Measurements from ENCODE around the gene SDK2. TPM values are rescaled to one million over a fixed set of nuclear protein-coding genes. Genes with fewer than 3 reads are reported as not detected.

The SDK2 gene
- total and polyA plus RNA-seq, 9 of the 15 experiments (the other 6 are each of a cell fraction or from before 2014, with no cell fraction given) = 0.04 TPM; not detected in 8

GRCh38 chr17:73364155-73364522 is 280.1 kb downstream of the SDK2 start (continued):
- TF ChIP-seq, protein P1, sequence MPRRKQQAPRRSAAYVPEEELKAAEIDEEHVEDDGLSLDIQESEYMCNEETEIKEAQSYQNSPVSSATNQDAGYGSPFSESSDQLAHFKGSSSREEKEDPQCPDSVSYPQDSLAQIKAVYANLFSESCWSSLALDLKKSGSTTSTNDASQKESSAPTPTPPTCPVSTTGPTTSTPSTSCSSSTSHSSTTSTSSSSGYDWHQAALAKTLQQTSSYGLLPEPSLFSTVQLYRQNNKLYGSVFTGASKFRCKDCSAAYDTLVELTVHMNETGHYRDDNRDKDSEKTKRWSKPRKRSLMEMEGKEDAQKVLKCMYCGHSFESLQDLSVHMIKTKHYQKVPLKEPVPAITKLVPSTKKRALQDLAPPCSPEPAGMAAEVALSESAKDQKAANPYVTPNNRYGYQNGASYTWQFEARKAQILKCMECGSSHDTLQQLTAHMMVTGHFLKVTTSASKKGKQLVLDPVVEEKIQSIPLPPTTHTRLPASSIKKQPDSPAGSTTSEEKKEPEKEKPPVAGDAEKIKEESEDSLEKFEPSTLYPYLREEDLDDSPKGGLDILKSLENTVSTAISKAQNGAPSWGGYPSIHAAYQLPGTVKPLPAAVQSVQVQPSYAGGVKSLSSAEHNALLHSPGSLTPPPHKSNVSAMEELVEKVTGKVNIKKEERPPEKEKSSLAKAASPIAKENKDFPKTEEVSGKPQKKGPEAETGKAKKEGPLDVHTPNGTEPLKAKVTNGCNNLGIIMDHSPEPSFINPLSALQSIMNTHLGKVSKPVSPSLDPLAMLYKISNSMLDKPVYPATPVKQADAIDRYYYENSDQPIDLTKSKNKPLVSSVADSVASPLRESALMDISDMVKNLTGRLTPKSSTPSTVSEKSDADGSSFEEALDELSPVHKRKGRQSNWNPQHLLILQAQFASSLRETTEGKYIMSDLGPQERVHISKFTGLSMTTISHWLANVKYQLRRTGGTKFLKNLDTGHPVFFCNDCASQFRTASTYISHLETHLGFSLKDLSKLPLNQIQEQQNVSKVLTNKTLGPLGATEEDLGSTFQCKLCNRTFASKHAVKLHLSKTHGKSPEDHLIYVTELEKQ (CRISPR knock-in tag; IDR thresholded peaks at IDR 0.05) = no peak

DNA sequence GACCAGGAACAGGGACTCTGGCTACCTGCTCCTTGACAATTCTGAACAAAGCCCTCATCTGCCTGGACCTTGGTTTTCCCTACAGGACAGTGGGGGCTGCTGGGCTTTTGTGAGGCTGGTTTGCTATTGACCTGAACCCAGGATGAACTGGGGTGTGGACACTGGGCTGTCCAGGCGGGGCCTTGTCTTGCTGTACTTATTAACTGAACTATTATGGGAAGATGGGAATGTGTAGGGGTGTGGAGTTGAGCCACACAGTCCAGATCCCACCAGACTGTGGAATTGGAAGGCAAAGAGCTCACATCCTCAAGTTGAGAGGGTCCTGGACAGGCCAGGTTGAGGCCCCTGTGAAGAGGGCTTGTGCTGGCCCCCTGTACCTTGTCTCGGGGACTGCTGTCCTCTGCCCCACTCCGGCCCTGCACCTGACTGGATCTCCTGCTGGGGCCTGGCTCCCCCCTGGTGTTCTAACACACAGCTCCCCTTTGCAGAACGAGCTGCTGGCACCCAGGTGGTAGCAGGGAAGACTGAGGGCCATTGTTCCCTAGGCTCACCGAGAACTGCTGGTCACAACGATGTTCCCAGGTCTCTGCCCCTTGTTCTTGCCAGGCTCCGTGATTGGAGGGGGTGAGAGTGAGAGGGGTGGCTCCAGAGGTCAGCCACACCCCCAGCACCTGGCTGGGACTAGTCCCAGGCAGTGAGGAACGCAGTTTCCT is 280.6 kb downstream of the SDK2 start:
- Histone ChIP-seq H3K27me3 (ENCODE audit: control insufficient read depth in 2 of 2, insufficient read depth in 2 of 2, low read length in 2 of 2) (peaks cover 44 to 73% of the 10 kb centered on the region in 2 experiments; a peak in 4 of 5 replicates), H3K4me3 (no peak overlapping the region), H3K27ac (ENCODE audit: extremely low read depth, low read depth, low read length) (no peak overlapping the region), H4K20me1 (replicated peaks; ENCODE audit: control insufficient read depth, insufficient read depth, low read length) (no peaks in the 10 kb centered on the region), H3K79me2 (ENCODE audit: control insufficient read depth, insufficient read depth, low read length) (no peaks in the 10 kb centered on the region), H3K4me2 (ENCODE audit: insufficient read depth, low read length) (no peak overlapping the region), H3K9ac (ENCODE audit: insufficient read depth in 1 of 2, low read depth in 2 of 2, low read length in 2 of 2) (no peak overlapping the region), H3K9me1 (ENCODE audit: control insufficient read depth, insufficient read depth, low read length) (no peaks in the 10 kb centered on the region), H3K9me3 (replicated peaks; ENCODE audit: control insufficient read depth, insufficient read depth, low read depth, low read length) (no peaks in the 10 kb centered on the region), H3K36me3 (ENCODE audit: control insufficient read depth, insufficient read depth, low read length) (no peaks in the 10 kb centered on the region), H2AFZ (ENCODE audit: low read depth, low read length) (no peak overlapping the region), H3K4me1 (replicated peaks in 1 of 2; ENCODE audit: control insufficient read depth in 2 of 2, insufficient read depth in 2 of 2, low read length in 2 of 2) (peaks cover 0 to 14% of the 10 kb centered on the region in 2 experiments; a peak in 2 of 5 replicates)
- POLR2A ChIA-PET = interaction anchor here (0.6 to 1.0 kb wide), 2 partner anchors 148 to 161 kb away, joined by 3 to 4 read pairs; no protein-coding TSS in a partner anchor
- no TSS peak for BruUV-seq (replicated peaks)
- CTCF ChIA-PET (ENCODE audit: low intra/inter-chr PET ratio) = interaction anchor here (0.8 kb wide), 1 partner anchor 169 kb away, joined by 4 read pairs; no protein-coding TSS in a partner anchor
- ATAC-seq (no peak), DNase-seq (ENCODE audit: extremely low read depth in 1 of 4, low spot score in 3 of 4) (no peak), FAIRE-seq (no peak)
- intact Hi-C loops (cut with micrococcal nuclease) = loop anchor here (10.0 kb wide), 1 partner anchor 799 kb away; no protein-coding TSS in a partner anchor
- in situ Hi-C loops (cut with MboI) = loop anchor here (10.0 kb wide), 1 partner anchor 809 kb away; no protein-coding TSS in a partner anchor
- 9% methylated on average over 8 of the region's 8 CpGs for WGBS (ENCODE audit: insufficient coverage, low coverage, missing lambda C conversion rate)
- no peak for TF ChIP-seq ZFP36 (IDR thresholded peaks at IDR 0.05; ENCODE audit: low read depth, low read length, partially characterized antibody)
- TF ChIP-seq SIRT6 (IDR thresholded peaks at IDR 0.05; ENCODE audit: low read depth, low read length) = no peak
- no peak for TF ChIP-seq CCAR2 (IDR thresholded peaks at IDR 0.05; ENCODE audit: low read depth, low read length)
- no peak for TF ChIP-seq ZBTB43 (CRISPR knock-in tag; IDR thresholded peaks at IDR 0.05)
- TF ChIP-seq, protein P2, sequence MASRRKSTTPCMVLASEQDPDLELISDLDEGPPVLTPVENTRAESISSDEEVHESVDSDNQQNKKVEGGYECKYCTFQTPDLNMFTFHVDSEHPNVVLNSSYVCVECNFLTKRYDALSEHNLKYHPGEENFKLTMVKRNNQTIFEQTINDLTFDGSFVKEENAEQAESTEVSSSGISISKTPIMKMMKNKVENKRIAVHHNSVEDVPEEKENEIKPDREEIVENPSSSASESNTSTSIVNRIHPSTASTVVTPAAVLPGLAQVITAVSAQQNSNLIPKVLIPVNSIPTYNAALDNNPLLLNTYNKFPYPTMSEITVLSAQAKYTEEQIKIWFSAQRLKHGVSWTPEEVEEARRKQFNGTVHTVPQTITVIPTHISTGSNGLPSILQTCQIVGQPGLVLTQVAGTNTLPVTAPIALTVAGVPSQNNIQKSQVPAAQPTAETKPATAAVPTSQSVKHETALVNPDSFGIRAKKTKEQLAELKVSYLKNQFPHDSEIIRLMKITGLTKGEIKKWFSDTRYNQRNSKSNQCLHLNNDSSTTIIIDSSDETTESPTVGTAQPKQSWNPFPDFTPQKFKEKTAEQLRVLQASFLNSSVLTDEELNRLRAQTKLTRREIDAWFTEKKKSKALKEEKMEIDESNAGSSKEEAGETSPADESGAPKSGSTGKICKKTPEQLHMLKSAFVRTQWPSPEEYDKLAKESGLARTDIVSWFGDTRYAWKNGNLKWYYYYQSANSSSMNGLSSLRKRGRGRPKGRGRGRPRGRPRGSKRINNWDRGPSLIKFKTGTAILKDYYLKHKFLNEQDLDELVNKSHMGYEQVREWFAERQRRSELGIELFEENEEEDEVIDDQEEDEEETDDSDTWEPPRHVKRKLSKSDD (conservative IDR thresholded peaks at IDR 0.05; ENCODE audit: low read length) = no peak
- no peak for TF ChIP-seq PHTF2 (CRISPR knock-in tag; IDR thresholded peaks at IDR 0.05)

Data from K562 (cell line).